Nephron (organoid): Measurements from ENCODE around the gene CERS6.

Source experiments
- H3K27ac Mint-ChIP-seq, 3 experiments: 2 replicates each; pipeline ENCODE4 v1.8.0; 2020; ENCODE audit warnings: mixed read lengths in 3 of 3, mild to moderate bottlenecking in 2 of 3, moderate library complexity in 1 of 3
- H3K27me3 Mint-ChIP-seq: 2 replicates; pipeline ENCODE4 v1.8.0; 2021; ENCODE audit warnings: low read depth, mild to moderate bottlenecking, moderate library complexity, mixed read lengths
- H3K36me3 Mint-ChIP-seq: 2 replicates; pipeline ENCODE4 v1.8.0; 2020; ENCODE audit warnings: low read depth, mixed read lengths
- H3K4me1 Mint-ChIP-seq: 2 replicates; pipeline ENCODE4 v1.8.0; 2020; ENCODE audit warnings: mixed read lengths
- H3K4me3 Mint-ChIP-seq, 3 experiments: 2 replicates each; pipeline ENCODE4 v1.8.0; 2020; ENCODE audit warnings: mild to moderate bottlenecking in 3 of 3, mixed read lengths in 3 of 3, moderate library complexity in 2 of 3
- H3K9me3 Mint-ChIP-seq: 2 replicates; pipeline ENCODE4 v1.8.0; 2020; ENCODE audit warnings: mixed read lengths
- TF ChIP-seq, protein P1 (sequence below), 3 experiments: fragments of 200-600 bp; sonication (generic); IDR thresholded peaks; one replicate each; pipeline ENCODE4 v1.5.0; 2021; ENCODE audit warnings: antibody characterized with exemption in 3 of 3; ENCODE audit not compliant: unreplicated experiment in 3 of 3

The CERS6 gene

DNA sequence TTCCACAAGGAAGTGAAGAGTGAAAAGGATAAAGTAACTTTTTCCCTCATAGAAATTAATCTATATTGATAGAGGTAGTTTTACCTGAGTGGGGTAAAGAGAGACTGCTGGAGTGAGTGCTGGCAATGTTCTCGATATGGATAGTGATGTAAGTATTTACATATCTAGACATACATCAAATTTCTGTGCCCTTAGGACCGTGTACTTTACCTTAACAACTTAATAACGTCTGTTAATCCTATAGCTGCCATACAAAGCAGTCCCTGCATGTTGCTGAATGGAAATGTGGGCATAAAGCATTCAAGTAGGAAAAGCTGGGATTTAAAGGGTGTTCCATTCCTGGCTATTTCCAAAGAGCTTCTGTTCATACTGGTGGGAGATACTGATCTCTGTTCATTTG, 184.0 kb downstream of the CERS6 start:
- Mint-ChIP-seq H3K27me3 (no peaks in the 10 kb centered on the region), H3K4me3 (no peak overlapping the region), H3K27ac (peak overlapping the region in 1 of 3 experiments; percentile 89), H3K4me1 (peaks cover 39% of the 10 kb centered on the region), H3K36me3 (peaks cover 10% of the 10 kb centered on the region), H3K9me3 (peaks cover 5% of the 10 kb centered on the region)
- TF ChIP-seq, protein P1, sequence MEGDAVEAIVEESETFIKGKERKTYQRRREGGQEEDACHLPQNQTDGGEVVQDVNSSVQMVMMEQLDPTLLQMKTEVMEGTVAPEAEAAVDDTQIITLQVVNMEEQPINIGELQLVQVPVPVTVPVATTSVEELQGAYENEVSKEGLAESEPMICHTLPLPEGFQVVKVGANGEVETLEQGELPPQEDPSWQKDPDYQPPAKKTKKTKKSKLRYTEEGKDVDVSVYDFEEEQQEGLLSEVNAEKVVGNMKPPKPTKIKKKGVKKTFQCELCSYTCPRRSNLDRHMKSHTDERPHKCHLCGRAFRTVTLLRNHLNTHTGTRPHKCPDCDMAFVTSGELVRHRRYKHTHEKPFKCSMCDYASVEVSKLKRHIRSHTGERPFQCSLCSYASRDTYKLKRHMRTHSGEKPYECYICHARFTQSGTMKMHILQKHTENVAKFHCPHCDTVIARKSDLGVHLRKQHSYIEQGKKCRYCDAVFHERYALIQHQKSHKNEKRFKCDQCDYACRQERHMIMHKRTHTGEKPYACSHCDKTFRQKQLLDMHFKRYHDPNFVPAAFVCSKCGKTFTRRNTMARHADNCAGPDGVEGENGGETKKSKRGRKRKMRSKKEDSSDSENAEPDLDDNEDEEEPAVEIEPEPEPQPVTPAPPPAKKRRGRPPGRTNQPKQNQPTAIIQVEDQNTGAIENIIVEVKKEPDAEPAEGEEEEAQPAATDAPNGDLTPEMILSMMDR (IDR thresholded peaks at IDR 0.05; ENCODE audit: unreplicated experiment in 3 of 3) = no peak

DNA sequence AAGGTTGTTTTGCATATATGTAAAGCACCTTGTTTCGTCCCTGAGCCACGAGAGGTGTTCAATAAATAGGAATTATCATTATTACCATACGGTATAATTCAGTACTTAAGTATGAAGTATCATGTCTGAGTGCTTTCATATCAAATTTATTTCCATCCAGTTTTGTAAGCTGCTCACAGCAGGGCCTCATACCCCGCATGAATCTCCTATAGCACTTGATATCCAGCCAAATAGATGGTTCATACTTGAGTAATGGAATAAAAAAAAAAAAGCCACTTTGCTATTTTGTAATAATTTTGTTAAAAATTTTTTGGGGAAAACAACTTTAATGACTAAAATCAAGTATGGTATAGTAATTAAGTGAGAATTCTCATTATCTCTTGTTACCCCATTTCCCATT, 185.6 kb downstream of the CERS6 start:
- Mint-ChIP-seq H3K4me3 (no peak overlapping the region), H3K9me3 (peaks cover 8% of the 10 kb centered on the region), H3K27me3 (no peaks in the 10 kb centered on the region), H3K27ac (peak overlapping the region in 1 of 3 experiments; percentile 2), H3K4me1 (peaks cover 27% of the 10 kb centered on the region), H3K36me3 (peaks cover 10% of the 10 kb centered on the region)
- TF ChIP-seq, protein P1 (IDR thresholded peaks at IDR 0.05; ENCODE audit: unreplicated experiment in 3 of 3) = no peak

DNA sequence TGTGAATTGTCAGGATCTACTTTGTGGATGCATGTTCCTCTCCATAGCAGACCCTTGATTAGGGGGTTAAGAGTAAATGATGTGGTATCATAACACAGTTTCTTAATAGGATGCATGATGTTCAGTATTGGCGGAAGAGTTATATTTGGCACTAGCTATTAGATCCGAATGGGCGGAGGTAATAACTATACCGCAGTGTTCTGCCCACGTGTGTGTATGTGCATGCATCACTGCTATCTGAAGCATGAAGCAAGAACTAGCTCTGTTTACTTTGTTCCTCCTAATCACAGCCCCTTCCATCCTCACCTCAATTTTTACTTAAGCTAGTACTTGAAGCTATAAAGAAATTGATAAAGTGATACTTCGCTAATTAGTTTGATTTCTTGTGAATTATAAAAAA, 186.8 kb downstream of the CERS6 start:
- TF ChIP-seq, protein P1 (IDR thresholded peaks at IDR 0.05; ENCODE audit: unreplicated experiment in 3 of 3) = no peak
- peaks cover 8% of the 10 kb centered on the region for H3K9me3 Mint-ChIP-seq
- H3K27ac Mint-ChIP-seq = no peak overlapping the region
- no peak overlapping the region for H3K4me3 Mint-ChIP-seq
- H3K4me1 Mint-ChIP-seq = peaks cover 25% of the 10 kb centered on the region
- H3K27me3 Mint-ChIP-seq = no peaks in the 10 kb centered on the region
- peaks cover 10% of the 10 kb centered on the region for H3K36me3 Mint-ChIP-seq

DNA sequence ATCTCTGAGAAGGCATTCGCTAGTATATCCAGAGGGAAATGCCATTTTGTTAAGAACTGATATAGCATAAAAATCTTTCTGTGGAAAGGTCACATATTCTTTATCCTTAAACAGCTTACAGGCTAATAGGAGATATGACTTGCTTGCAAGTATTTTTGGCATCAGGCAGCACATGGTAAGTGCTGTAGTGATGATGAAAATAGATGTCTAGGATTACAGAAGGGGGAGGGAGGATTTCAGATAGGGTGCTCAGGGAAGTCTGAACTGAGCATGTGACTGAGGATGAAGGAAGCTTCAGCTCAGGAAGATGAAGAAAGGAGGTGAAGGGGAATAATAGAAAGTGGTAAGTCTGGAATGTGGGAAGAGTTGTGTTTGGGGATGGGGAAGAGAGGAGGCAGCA, 187.9 kb downstream of the CERS6 start:
- Mint-ChIP-seq H3K9me3 (peaks cover 8% of the 10 kb centered on the region), H3K4me3 (no peak overlapping the region), H3K27me3 (no peaks in the 10 kb centered on the region), H3K27ac (no peak overlapping the region), H3K36me3 (peaks cover 10% of the 10 kb centered on the region), H3K4me1 (peaks cover 18% of the 10 kb centered on the region)
- TF ChIP-seq, protein P1 (IDR thresholded peaks at IDR 0.05; ENCODE audit: unreplicated experiment in 3 of 3) = no peak

DNA sequence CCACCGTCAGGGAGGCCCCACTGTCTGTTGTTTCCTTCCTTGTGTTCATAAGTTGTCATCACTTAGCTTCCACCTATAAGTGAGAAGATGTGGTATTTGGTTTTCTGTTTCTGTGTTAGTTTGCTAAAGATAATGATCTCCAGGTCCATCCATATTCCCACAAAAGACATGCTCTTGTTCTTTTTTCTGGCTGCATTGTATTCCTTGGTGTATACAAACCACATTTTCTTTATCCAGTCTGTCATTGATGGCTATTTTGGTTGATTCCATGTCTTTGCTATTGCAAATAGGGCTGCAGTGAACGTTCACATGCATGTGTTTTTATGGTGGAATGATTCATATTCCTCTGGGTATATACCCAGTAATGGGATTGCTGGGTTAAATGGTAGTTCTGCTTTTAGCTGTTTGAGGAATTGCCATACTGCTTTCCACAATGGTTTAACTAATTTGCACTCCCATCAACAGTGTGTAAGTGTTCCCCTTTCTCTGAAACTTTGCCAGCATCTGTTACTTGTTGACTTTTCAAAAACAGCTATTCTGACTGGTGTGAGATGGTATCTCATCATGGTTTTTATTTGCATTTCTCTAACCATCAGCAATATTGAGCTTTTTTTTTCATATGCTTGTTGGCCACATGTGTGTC, 189.7 kb downstream of the CERS6 start:
- Mint-ChIP-seq H3K9me3 (peaks cover 8% of the 10 kb centered on the region), H3K36me3 (peaks cover 10% of the 10 kb centered on the region), H3K27ac (no peak overlapping the region), H3K4me3 (no peak overlapping the region), H3K27me3 (no peaks in the 10 kb centered on the region), H3K4me1 (peaks cover 17% of the 10 kb centered on the region)
- TF ChIP-seq, protein P1 (IDR thresholded peaks at IDR 0.05; ENCODE audit: unreplicated experiment in 3 of 3) = no peak

DNA sequence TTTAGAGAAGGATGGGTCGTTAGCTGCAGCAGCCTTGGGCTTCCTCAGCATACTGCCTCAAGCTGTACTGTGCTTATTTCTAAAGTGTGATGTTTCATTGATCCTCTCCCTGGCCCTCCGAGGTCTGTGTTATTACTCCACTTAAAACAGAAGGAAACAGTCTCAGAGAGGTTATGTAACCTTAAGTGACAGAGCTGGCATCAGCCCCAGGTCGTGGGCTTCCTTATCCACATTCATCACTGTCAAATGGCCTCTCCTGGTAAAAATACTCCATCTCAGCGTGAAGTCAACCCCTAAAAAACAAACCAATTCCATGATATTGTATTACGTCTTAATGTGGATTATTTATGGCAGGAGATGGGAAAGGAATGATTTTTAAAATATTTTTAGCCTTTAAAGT, 193.0 kb downstream of the CERS6 start:
- no peak overlapping the region for H3K27ac Mint-ChIP-seq
- H3K27me3 Mint-ChIP-seq = no peaks in the 10 kb centered on the region
- TF ChIP-seq, protein P1 (IDR thresholded peaks at IDR 0.05; ENCODE audit: unreplicated experiment in 3 of 3) = no peak
- peaks cover 3% of the 10 kb centered on the region for H3K36me3 Mint-ChIP-seq
- peaks cover 15% of the 10 kb centered on the region for H3K4me1 Mint-ChIP-seq
- no peak overlapping the region for H3K4me3 Mint-ChIP-seq
- H3K9me3 Mint-ChIP-seq = peaks cover 3% of the 10 kb centered on the region
